BLaER1 treated with 17β-estradiol and CSF1 and Interleukin-3, amounts not matched to agents 10 nM and 100 nM (cell line): ENCODE results near the gene RGS21.

Source experiments
- H3K27ac ChIP-seq, 11 experiments: shearing (Covaris generic); formaldehyde crosslinking; 2 replicates each; pipeline ENCODE4 v1.8.1; 2022
- H3K27me3 ChIP-seq, 11 experiments: shearing (Covaris generic); formaldehyde crosslinking; 2 replicates each; pipeline ENCODE4 v1.8.1; 2022
- H3K36me3 ChIP-seq, 11 experiments: shearing (Covaris generic); formaldehyde crosslinking; 2 replicates each; pipeline ENCODE4 v1.8.1; 2022
- H3K4me1 ChIP-seq, 10 experiments: shearing (Covaris generic); formaldehyde crosslinking; 2 replicates each; pipeline ENCODE4 v1.8.1; 2022
- H3K4me2 ChIP-seq, 11 experiments: shearing (Covaris generic); formaldehyde crosslinking; 2 replicates each; pipeline ENCODE4 v1.8.1; 2022
- H3K4me3 ChIP-seq, 10 experiments: shearing (Covaris generic); formaldehyde crosslinking; 2 replicates each; pipeline ENCODE4 v1.8.1; 2022
- H3K9ac ChIP-seq, 11 experiments: shearing (Covaris generic); formaldehyde crosslinking; 2 replicates each; pipeline ENCODE4 v1.8.1; 2022
- H3K9me3 ChIP-seq, 11 experiments: shearing (Covaris generic); formaldehyde crosslinking; replicated peaks in 1 of 11; 2 replicates each; pipeline ENCODE4 v1.8.1; 2022
- H4K20me1 ChIP-seq, 11 experiments: shearing (Covaris generic); formaldehyde crosslinking; 2 replicates each; pipeline ENCODE4 v1.8.1; 2022
- Cebpa-rat ChIP-seq, 11 experiments: shearing (Covaris generic); IDR thresholded peaks; 2 replicates each; pipeline ENCODE4 v1.8.1; 2022

RGS21 gene

GRCh38 chr1:192327997-192328396, 11.2 kb downstream of the RGS21 start:
- H3K9me3 ChIP-seq, result no peaks in the 10 kb centered on the region
- TF ChIP-seq Cebpa-rat (IDR thresholded peaks at IDR 0.05), result no peak
- no peaks in the 10 kb centered on the region for H4K20me1 ChIP-seq
- H3K4me2 ChIP-seq, result no peak overlapping the region
- no peak overlapping the region for H3K9ac ChIP-seq
- H3K4me1 ChIP-seq, result no peaks in the 10 kb centered on the region
- no peak overlapping the region for H3K4me3 ChIP-seq
- H3K27ac ChIP-seq, result no peak overlapping the region
- no peaks in the 10 kb centered on the region for H3K27me3 ChIP-seq
- H3K36me3 ChIP-seq, result no peaks in the 10 kb centered on the region

GRCh38 chr1:192342842-192343241, 26.1 kb downstream of the RGS21 start:
- Histone ChIP-seq H4K20me1 (no peaks in the 10 kb centered on the region), H3K36me3 (no peaks in the 10 kb centered on the region), H3K9ac (no peak overlapping the region), H3K27ac (no peak overlapping the region), H3K4me1 (no peaks in the 10 kb centered on the region), H3K9me3 (peaks cover 0 to 5% (median 0%) of the 10 kb centered on the region in 11 experiments; a peak in 2 of 22 replicates), H3K4me3 (no peak overlapping the region), H3K4me2 (no peak overlapping the region), H3K27me3 (no peaks in the 10 kb centered on the region)
- TF ChIP-seq Cebpa-rat (IDR thresholded peaks at IDR 0.05), result no peak

GRCh38 chr1:192343344-192343743, 26.6 kb downstream of the RGS21 start:
- Histone ChIP-seq H3K27me3 (no peaks in the 10 kb centered on the region), H3K4me2 (no peak overlapping the region), H3K27ac (no peak overlapping the region), H3K9me3 (peaks cover 0 to 5% (median 0%) of the 10 kb centered on the region in 11 experiments; a peak in 2 of 22 replicates), H4K20me1 (no peaks in the 10 kb centered on the region), H3K4me1 (no peaks in the 10 kb centered on the region), H3K9ac (no peak overlapping the region), H3K36me3 (no peaks in the 10 kb centered on the region), H3K4me3 (no peak overlapping the region)
- TF ChIP-seq Cebpa-rat (IDR thresholded peaks at IDR 0.05), result no peak

GRCh38 chr1:192349314-192349713, 32.5 kb downstream of the RGS21 start:
- Histone ChIP-seq H3K4me3 (no peak overlapping the region), H3K36me3 (no peaks in the 10 kb centered on the region), H3K9ac (no peak overlapping the region), H3K4me2 (no peak overlapping the region), H3K9me3 (no peaks in the 10 kb centered on the region), H3K4me1 (no peaks in the 10 kb centered on the region), H4K20me1 (no peaks in the 10 kb centered on the region), H3K27ac (no peak overlapping the region), H3K27me3 (no peaks in the 10 kb centered on the region)
- no peak for TF ChIP-seq Cebpa-rat (IDR thresholded peaks at IDR 0.05)

- no peak overlapping the region for H3K9ac ChIP-seq
- H3K27ac ChIP-seq, result no peak overlapping the region
Measured at GRCh38 chr1:192350356-192350755, 33.6 kb downstream of the RGS21 start.

GRCh38 chr1:192351550-192351949, 34.8 kb downstream of the RGS21 start:
- no peak for TF ChIP-seq Cebpa-rat (IDR thresholded peaks at IDR 0.05)
- Histone ChIP-seq H4K20me1 (no peaks in the 10 kb centered on the region), H3K27me3 (no peaks in the 10 kb centered on the region), H3K4me2 (no peak overlapping the region), H3K4me1 (no peaks in the 10 kb centered on the region), H3K9me3 (no peaks in the 10 kb centered on the region), H3K36me3 (no peaks in the 10 kb centered on the region), H3K4me3 (no peak overlapping the region), H3K27ac (no peak overlapping the region), H3K9ac (no peak overlapping the region)

More at GRCh38 chr1:192350356-192350755, 33.6 kb downstream of the RGS21 start:
- no peaks in the 10 kb centered on the region for H3K27me3 ChIP-seq
- no peaks in the 10 kb centered on the region for H3K4me1 ChIP-seq
- no peaks in the 10 kb centered on the region for H3K36me3 ChIP-seq
- no peaks in the 10 kb centered on the region for H3K9me3 ChIP-seq
- no peaks in the 10 kb centered on the region for H4K20me1 ChIP-seq
- no peak overlapping the region for H3K4me3 ChIP-seq
- H3K4me2 ChIP-seq, result no peak overlapping the region
- TF ChIP-seq Cebpa-rat (IDR thresholded peaks at IDR 0.05), result no peak

- Histone ChIP-seq H4K20me1 (no peaks in the 10 kb centered on the region), H3K4me3 (no peak overlapping the region), H3K9ac (no peak overlapping the region), H3K4me2 (no peak overlapping the region), H3K9me3 (no peaks in the 10 kb centered on the region), H3K4me1 (no peaks in the 10 kb centered on the region), H3K27me3 (no peaks in the 10 kb centered on the region), H3K27ac (no peak overlapping the region), H3K36me3 (no peaks in the 10 kb centered on the region)
- no peak for TF ChIP-seq Cebpa-rat (IDR thresholded peaks at IDR 0.05)
Measured at GRCh38 chr1:192357924-192358323, 41.1 kb downstream of the RGS21 start.

GRCh38 chr1:192358402-192358801, 41.6 kb downstream of the RGS21 start:
- no peak for TF ChIP-seq Cebpa-rat (IDR thresholded peaks at IDR 0.05)
- Histone ChIP-seq H3K36me3 (no peaks in the 10 kb centered on the region), H3K4me3 (no peak overlapping the region), H4K20me1 (no peaks in the 10 kb centered on the region), H3K9ac (no peak overlapping the region), H3K9me3 (no peaks in the 10 kb centered on the region), H3K4me2 (no peak overlapping the region), H3K4me1 (no peaks in the 10 kb centered on the region), H3K27me3 (no peaks in the 10 kb centered on the region), H3K27ac (no peak overlapping the region)

GRCh38 chr1:192358822-192359221, 42.0 kb downstream of the RGS21 start:
- H3K4me3 ChIP-seq, result no peak overlapping the region
- H3K9me3 ChIP-seq, result no peaks in the 10 kb centered on the region
- no peak for TF ChIP-seq Cebpa-rat (IDR thresholded peaks at IDR 0.05)
- H4K20me1 ChIP-seq, result no peaks in the 10 kb centered on the region
- no peaks in the 10 kb centered on the region for H3K36me3 ChIP-seq
- H3K4me2 ChIP-seq, result no peak overlapping the region
- H3K9ac ChIP-seq, result no peak overlapping the region
- H3K4me1 ChIP-seq, result no peaks in the 10 kb centered on the region
- no peak overlapping the region for H3K27ac ChIP-seq
- no peaks in the 10 kb centered on the region for H3K27me3 ChIP-seq

GRCh38 chr1:192363177-192363576, 46.4 kb downstream of the RGS21 start:
- H3K4me3 ChIP-seq, result no peak overlapping the region
- no peak overlapping the region for H3K4me2 ChIP-seq
- no peaks in the 10 kb centered on the region for H4K20me1 ChIP-seq
- H3K27me3 ChIP-seq, result no peaks in the 10 kb centered on the region
- H3K9ac ChIP-seq, result no peak overlapping the region
- no peaks in the 10 kb centered on the region for H3K4me1 ChIP-seq
- no peak overlapping the region for H3K27ac ChIP-seq
- no peaks in the 10 kb centered on the region for H3K9me3 ChIP-seq
- TF ChIP-seq Cebpa-rat (IDR thresholded peaks at IDR 0.05), result no peak
- H3K36me3 ChIP-seq, result no peaks in the 10 kb centered on the region

- Histone ChIP-seq H3K4me3 (no peak overlapping the region), H3K36me3 (no peaks in the 10 kb centered on the region), H4K20me1 (no peaks in the 10 kb centered on the region), H3K9me3 (no peaks in the 10 kb centered on the region), H3K9ac (no peak overlapping the region), H3K27ac (no peak overlapping the region), H3K4me1 (no peaks in the 10 kb centered on the region), H3K27me3 (no peaks in the 10 kb centered on the region), H3K4me2 (no peak overlapping the region)
- no peak for TF ChIP-seq Cebpa-rat (IDR thresholded peaks at IDR 0.05)
Measured at GRCh38 chr1:192367436-192367835, 50.6 kb downstream of the RGS21 start.
